Transverse colon (tissue), 4 donors: ENCODE measurements around the gene C11orf24. TPM values are rescaled to one million over a fixed set of nuclear protein-coding genes. Genes with fewer than 3 reads are reported as not detected.

ENCODE experiments used
- DNase-seq: peaks from one replicate; pipeline ENCODE4 v3.0.0-alpha.2; 2019
- H3K27ac ChIP-seq, 4 donors: fragments of 200-600 bp; sonication (generic); 2 replicates each; pipeline ENCODE4 v1.5.1; 2016 to 2018; ENCODE audit warnings: inconsistent platforms in 4 of 4
- H3K27me3 ChIP-seq: fragments of 200-600 bp; sonication (generic); 2 replicates; pipeline ENCODE4 v1.5.1; 2017; ENCODE audit warnings: inconsistent platforms
- H3K36me3 ChIP-seq, 4 donors: fragments of 200-600 bp; sonication (generic); 2 replicates each; pipeline ENCODE4 v1.5.1; 2017 to 2019; ENCODE audit warnings: inconsistent platforms in 4 of 4
- H3K4me1 ChIP-seq, 4 donors: fragments of 200-600 bp; sonication (generic); 2 replicates each; pipeline ENCODE4 v1.5.1; 2017 to 2020; ENCODE audit warnings: inconsistent platforms in 4 of 4
- H3K4me3 ChIP-seq, 4 donors: fragments of 200-600 bp; sonication (generic); 1 replicate in 1 of 4; 2 replicates in 3 of 4; pipeline versions ENCODE4 v1.5.1 to v1.6.1; 2017 to 2019; ENCODE audit warnings: inconsistent platforms in 4 of 4
- H3K9me3 ChIP-seq, 2 donors: fragments of 200-600 bp; sonication (generic); 2 replicates each; pipeline ENCODE4 v1.5.1; 2017 to 2019; ENCODE audit warnings: inconsistent platforms in 2 of 2
- EP300 ChIP-seq: sonication (generic); formaldehyde crosslinking; IDR thresholded peaks from one replicate; pipeline ENCODE4 v1.6.1; 2017; ENCODE audit warnings: antibody characterized with exemption, low read depth
- POLR2A ChIP-seq: fragments of 450-650 bp; IDR thresholded peaks from one replicate; pipeline ENCODE4 v1.6.1; 2016; ENCODE audit warnings: antibody characterized with exemption, mild to moderate bottlenecking, moderate library complexity
- POLR2AphosphoS5 ChIP-seq, 3 donors: sonication (generic); formaldehyde crosslinking; IDR thresholded peaks; one replicate each; pipeline ENCODE4 v1.6.1; 2016; ENCODE audit warnings: antibody characterized with exemption in 3 of 3
- WGBS, 2 donors: methylation state at CpG; one replicate each; pipeline ENCODE4 v1.1.5; 2018; ENCODE audit warnings: low coverage in 1 of 2; 5-methylcytosine and 5-hydroxymethylcytosine counted together
- in situ Hi-C, 4 donors: fragments of 200-750 bp; cut with MboI; loops; one replicate each; pipeline versions ENCODE4 v1.15.0 to v1.15.1; 2017; ENCODE audit warnings: low sequenced_read_pairs in 3 of 4, low pct_ligation_motif_present in 1 of 4, low pct_unique_long_range_greater_than_20kb in 1 of 4
- intact Hi-C: fragments of 100-400 bp; cut with DNase I; formaldehyde crosslinking; loops from one replicate; pipeline ENCODE4 v1.15.1; 2023; ENCODE audit warnings: low total_unique reads
- total RNA-seq, 4 donors: library from RNA; depleted of rRNA; stranded (reverse); fragments of >200 nt; gene quantifications; one replicate each; pipeline ENCODE4 v1.1.0, GENCODE V29; 2016
- TF ChIP-seq, protein P1 (sequence below), 5 experiments: fragments of 200-600 bp in 3 of 5; fragments of 450-650 bp in 2 of 5; sonication (generic) in 3 of 5; IDR thresholded peaks; 1 replicate in 2 of 5; 2 replicates in 3 of 5; pipeline ENCODE4 v1.5.1; 2016 to 2017; ENCODE audit warnings: antibody characterized with exemption in 5 of 5, inconsistent platforms in 3 of 5, mild to moderate bottlenecking in 2 of 5, moderate library complexity in 1 of 5

The C11orf24 gene
- total RNA-seq, 4 donors from 2014 or later, result 31.4 to 130 (median 56.6) TPM

DNA sequence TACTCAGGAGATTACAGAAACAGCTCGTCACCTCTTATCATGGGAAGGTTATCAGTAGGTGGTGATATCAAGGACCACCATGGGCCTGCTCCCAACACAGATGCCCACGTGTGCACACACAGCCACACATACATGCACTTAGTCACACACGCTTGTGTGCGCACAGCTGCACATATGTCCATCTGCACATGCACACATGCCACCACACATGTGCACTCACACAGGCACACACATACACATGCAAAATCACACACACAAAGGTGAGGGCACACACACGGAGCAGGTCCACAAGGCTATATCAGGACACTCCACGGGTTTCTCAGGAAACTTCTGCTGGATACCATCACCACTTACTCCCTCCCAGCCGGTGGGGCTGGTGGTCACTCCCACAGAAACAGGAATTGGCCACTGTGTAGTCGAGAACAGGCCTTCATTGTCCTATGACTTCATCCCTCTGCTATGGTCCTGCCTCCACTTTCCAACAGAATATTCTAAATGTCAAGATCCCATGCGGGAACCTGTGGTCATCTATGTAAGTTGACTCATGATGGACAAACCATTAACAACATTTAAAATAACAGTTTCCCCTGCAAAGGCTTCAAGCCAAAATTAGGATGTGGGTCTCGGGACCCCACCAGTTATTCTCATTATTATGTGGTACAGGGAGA lies 2.2 kb downstream of the C11orf24 start:
- intact Hi-C loops, result no loop called here
- peaks cover 0 to 22% (median 8%) of the 10 kb centered on the region in 4 donors for H3K36me3 ChIP-seq
- H3K27me3 ChIP-seq, result no peaks in the 10 kb centered on the region
- peaks cover 10 to 45% (median 24%) of the 10 kb centered on the region in 4 donors for H3K4me1 ChIP-seq
- no peak overlapping the region for H3K4me3 ChIP-seq
- no peaks in the 10 kb centered on the region for H3K9me3 ChIP-seq
- no peak for DNase-seq
- H3K27ac ChIP-seq, result peak overlapping the region; percentile 95 to 98 (median 98)
- no peak for TF ChIP-seq EP300
- TF ChIP-seq, protein P1, sequence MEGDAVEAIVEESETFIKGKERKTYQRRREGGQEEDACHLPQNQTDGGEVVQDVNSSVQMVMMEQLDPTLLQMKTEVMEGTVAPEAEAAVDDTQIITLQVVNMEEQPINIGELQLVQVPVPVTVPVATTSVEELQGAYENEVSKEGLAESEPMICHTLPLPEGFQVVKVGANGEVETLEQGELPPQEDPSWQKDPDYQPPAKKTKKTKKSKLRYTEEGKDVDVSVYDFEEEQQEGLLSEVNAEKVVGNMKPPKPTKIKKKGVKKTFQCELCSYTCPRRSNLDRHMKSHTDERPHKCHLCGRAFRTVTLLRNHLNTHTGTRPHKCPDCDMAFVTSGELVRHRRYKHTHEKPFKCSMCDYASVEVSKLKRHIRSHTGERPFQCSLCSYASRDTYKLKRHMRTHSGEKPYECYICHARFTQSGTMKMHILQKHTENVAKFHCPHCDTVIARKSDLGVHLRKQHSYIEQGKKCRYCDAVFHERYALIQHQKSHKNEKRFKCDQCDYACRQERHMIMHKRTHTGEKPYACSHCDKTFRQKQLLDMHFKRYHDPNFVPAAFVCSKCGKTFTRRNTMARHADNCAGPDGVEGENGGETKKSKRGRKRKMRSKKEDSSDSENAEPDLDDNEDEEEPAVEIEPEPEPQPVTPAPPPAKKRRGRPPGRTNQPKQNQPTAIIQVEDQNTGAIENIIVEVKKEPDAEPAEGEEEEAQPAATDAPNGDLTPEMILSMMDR (IDR thresholded peaks at IDR 0.05), result no peak
- TF ChIP-seq POLR2AphosphoS5 (IDR thresholded peaks at IDR 0.05), result peak in 1 of 3 donors; percentile 11
- TF ChIP-seq POLR2A, result no peak
- 51 to 80% methylated on average over 2 to 10 of the region's 10 CpGs for WGBS, 2 donors
- in situ Hi-C loops, result loop anchor here in 1 of 4 donors (25.0 kb wide), 1 partner anchor 118 kb away; no protein-coding TSS in a partner anchor

DNA sequence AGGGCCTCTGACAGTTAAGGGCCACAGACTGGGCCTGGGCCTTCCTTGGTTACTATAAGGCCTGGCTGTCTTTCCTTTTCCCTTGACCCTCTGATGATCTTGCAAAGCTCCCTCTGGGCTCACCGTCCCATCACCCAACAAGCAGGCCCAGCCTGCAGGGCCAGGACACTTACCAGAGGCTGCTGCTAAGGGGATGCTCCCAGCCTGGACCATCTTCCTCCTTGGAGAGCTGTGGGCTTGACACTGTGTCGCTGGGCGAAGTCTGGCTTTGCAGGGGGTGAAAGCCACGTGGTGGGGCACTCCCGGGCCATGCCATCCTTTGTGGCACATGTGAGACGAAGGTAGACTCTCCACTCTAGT lies 3.9 kb downstream of the C11orf24 start:
- H3K4me3 ChIP-seq, result no peak overlapping the region
- TF ChIP-seq, protein P1 (IDR thresholded peaks at IDR 0.05), result no peak
- TF ChIP-seq EP300, result no peak
- no peak for TF ChIP-seq POLR2A
- TF ChIP-seq POLR2AphosphoS5 (IDR thresholded peaks at IDR 0.05), result no peak
- no peak for DNase-seq
- no peaks in the 10 kb centered on the region for H3K27me3 ChIP-seq
- in situ Hi-C loops (loop anchor here in 1 of 4 donors (25.0 kb wide), 1 partner anchor 119 kb away; no protein-coding TSS in a partner anchor), intact Hi-C loops (no loop called here)
- no peaks in the 10 kb centered on the region for H3K9me3 ChIP-seq
- peaks cover 0 to 28% (median 12%) of the 10 kb centered on the region in 4 donors for H3K36me3 ChIP-seq
- H3K4me1 ChIP-seq, result peaks cover 10 to 40% (median 20%) of the 10 kb centered on the region in 4 donors
- WGBS, 2 donors, result 93% methylated on average over 6 of the region's 6 CpGs; no CpG with 5 or more reads in 1 of the 2 donors
- peak overlapping the region in 2 of 4 donors; percentile 45 to 75 for H3K27ac ChIP-seq

DNA sequence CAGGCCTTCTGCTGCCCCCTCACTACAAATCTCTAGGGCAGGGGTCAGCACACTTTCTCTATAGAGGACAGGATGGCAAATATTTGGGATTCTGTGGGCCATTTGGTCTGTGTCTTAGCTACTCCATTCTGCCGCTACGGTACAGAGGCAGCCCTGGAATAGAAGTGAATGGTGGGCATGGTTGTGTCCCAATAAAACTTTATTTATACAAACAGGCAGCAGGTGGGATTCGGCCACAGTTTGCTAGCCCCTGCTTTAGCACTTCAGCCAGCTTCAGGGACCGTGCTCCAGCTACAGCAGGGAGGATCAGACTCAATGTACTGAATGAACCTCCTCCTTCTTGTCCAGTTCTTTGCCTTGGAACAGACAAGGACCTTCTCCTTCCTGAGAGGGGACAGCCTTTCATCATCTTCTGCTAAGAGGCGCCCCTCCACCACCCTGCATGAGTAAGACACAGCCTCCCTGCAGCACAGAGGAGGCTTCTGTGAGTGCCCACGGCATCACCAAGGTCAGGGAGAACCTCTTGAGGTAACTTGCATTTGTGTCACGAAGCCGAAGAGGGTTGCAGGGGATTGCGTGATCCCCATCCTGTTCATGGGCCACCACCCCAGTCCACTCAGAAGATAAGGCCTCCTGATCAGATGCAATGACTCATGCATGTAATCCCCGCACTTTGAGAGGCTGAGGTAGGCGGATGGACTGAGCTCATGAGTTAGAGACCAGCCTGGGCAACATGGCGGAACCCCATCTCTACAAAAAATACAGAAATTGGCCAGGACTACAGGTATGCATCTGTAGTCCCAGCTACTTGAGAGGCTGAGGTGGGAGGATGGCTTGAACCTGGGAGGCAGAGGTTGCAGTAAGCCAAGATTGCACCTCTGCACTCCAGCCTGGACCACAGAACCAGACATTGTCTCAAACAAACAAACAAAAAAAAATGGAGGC lies 4.6 kb downstream of the C11orf24 start:
- in situ Hi-C loops (loop anchor here in 1 of 4 donors (25.0 kb wide), 1 partner anchor 120 kb away; no protein-coding TSS in a partner anchor), intact Hi-C loops (no loop called here)
- Histone ChIP-seq H3K27me3 (no peaks in the 10 kb centered on the region), H3K4me3 (no peak overlapping the region), H3K4me1 (peaks cover 10 to 33% (median 16%) of the 10 kb centered on the region in 4 donors), H3K36me3 (peaks cover 0 to 31% (median 12%) of the 10 kb centered on the region in 4 donors), H3K9me3 (no peaks in the 10 kb centered on the region), H3K27ac (peak overlapping the region; percentile 38 to 75 (median 47))
- DNase-seq, result no peak
- 60 to 91% methylated on average over 1 to 12 of the region's 12 CpGs for WGBS, 2 donors
- TF ChIP-seq POLR2AphosphoS5 (IDR thresholded peaks at IDR 0.05) (no peak), EP300 (no peak), POLR2A (no peak)
- TF ChIP-seq, protein P1 (IDR thresholded peaks at IDR 0.05), result no peak
